ENCODE results near the gene TTC7B.
A peak's percentile ranks its signal among the peaks of the same experiment; 100 is the strongest.

TTC7B gene

GRCh38 chr14:90783344-90783743 lies 32.9 kb downstream of the TTC7B start:
- H3K4me3 ChIP-seq (ENCODE audit: severe bottlenecking), result no peak overlapping the region
- no peaks in the 10 kb centered on the region for H3K9me3 ChIP-seq (ENCODE audit: severe bottlenecking)
- no peak for TF ChIP-seq CTCF (IDR thresholded peaks at IDR 0.05; ENCODE audit: poor library complexity, severe bottlenecking)
- ATAC-seq (ENCODE audit: low read depth), result no peak
- peaks cover 3% of the 10 kb centered on the region for H3K4me1 ChIP-seq (ENCODE audit: insufficient read depth, poor library complexity, severe bottlenecking)
- peak; percentile 13 for DNase-seq (ENCODE audit: low spot score)
- peaks cover 22% of the 10 kb centered on the region for H3K36me3 ChIP-seq (ENCODE audit: low read depth)
- H3K27me3 ChIP-seq (ENCODE audit: insufficient read depth, poor library complexity, severe bottlenecking), result no peaks in the 10 kb centered on the region
- H3K27ac ChIP-seq (ENCODE audit: poor library complexity, severe bottlenecking), result no peak overlapping the region

GRCh38 chr14:90782892-90783291 lies 33.3 kb downstream of the TTC7B start:
- ATAC-seq (ENCODE audit: low read depth) (no peak), DNase-seq (ENCODE audit: low spot score) (peak; percentile 29)
- no peaks in the 10 kb centered on the region for H3K27me3 ChIP-seq (ENCODE audit: insufficient read depth, poor library complexity, severe bottlenecking)
- no peak overlapping the region for H3K27ac ChIP-seq (ENCODE audit: poor library complexity, severe bottlenecking)
- TF ChIP-seq CTCF (IDR thresholded peaks at IDR 0.05; ENCODE audit: poor library complexity, severe bottlenecking), result no peak
- H3K9me3 ChIP-seq (ENCODE audit: severe bottlenecking), result no peaks in the 10 kb centered on the region
- H3K4me1 ChIP-seq (ENCODE audit: insufficient read depth, poor library complexity, severe bottlenecking), result peaks cover 3% of the 10 kb centered on the region
- peaks cover 22% of the 10 kb centered on the region for H3K36me3 ChIP-seq (ENCODE audit: low read depth)
- H3K4me3 ChIP-seq (ENCODE audit: severe bottlenecking), result no peak overlapping the region

GRCh38 chr14:90781876-90782275 lies 34.4 kb downstream of the TTC7B start:
- Histone ChIP-seq H3K27me3 (ENCODE audit: insufficient read depth, poor library complexity, severe bottlenecking) (no peaks in the 10 kb centered on the region), H3K36me3 (ENCODE audit: low read depth) (peaks cover 22% of the 10 kb centered on the region), H3K4me1 (ENCODE audit: insufficient read depth, poor library complexity, severe bottlenecking) (peaks cover 3% of the 10 kb centered on the region), H3K4me3 (ENCODE audit: severe bottlenecking) (no peak overlapping the region), H3K9me3 (ENCODE audit: severe bottlenecking) (no peaks in the 10 kb centered on the region), H3K27ac (ENCODE audit: poor library complexity, severe bottlenecking) (no peak overlapping the region)
- TF ChIP-seq CTCF (IDR thresholded peaks at IDR 0.05; ENCODE audit: poor library complexity, severe bottlenecking), result no peak
- peak; percentile 32 for DNase-seq (ENCODE audit: low spot score)
- no peak for ATAC-seq (ENCODE audit: low read depth)

GRCh38 chr14:90781344-90781761 lies 34.9 kb downstream of the TTC7B start:
- Histone ChIP-seq H3K36me3 (ENCODE audit: low read depth) (peaks cover 22% of the 10 kb centered on the region), H3K9me3 (ENCODE audit: severe bottlenecking) (no peaks in the 10 kb centered on the region)
- no peak for TF ChIP-seq CTCF (IDR thresholded peaks at IDR 0.05; ENCODE audit: poor library complexity, severe bottlenecking)

GRCh38 chr14:90780519-90780918 lies 35.7 kb downstream of the TTC7B start:
- H3K27ac ChIP-seq (ENCODE audit: poor library complexity, severe bottlenecking), result no peak overlapping the region
- H3K9me3 ChIP-seq (ENCODE audit: severe bottlenecking), result no peaks in the 10 kb centered on the region
- ATAC-seq (ENCODE audit: low read depth) (no peak), DNase-seq (ENCODE audit: low spot score) (peak; percentile 62)
- peaks cover 26% of the 10 kb centered on the region for H3K36me3 ChIP-seq (ENCODE audit: low read depth)
- no peak overlapping the region for H3K4me3 ChIP-seq (ENCODE audit: severe bottlenecking)
- no peak for TF ChIP-seq CTCF (IDR thresholded peaks at IDR 0.05; ENCODE audit: poor library complexity, severe bottlenecking)
- H3K4me1 ChIP-seq (ENCODE audit: insufficient read depth, poor library complexity, severe bottlenecking), result peaks cover 3% of the 10 kb centered on the region
- H3K27me3 ChIP-seq (ENCODE audit: insufficient read depth, poor library complexity, severe bottlenecking), result no peaks in the 10 kb centered on the region

More at GRCh38 chr14:90781344-90781761, 34.9 kb downstream of the TTC7B start:
- H3K27me3 ChIP-seq (ENCODE audit: insufficient read depth, poor library complexity, severe bottlenecking), result no peaks in the 10 kb centered on the region
- peaks cover 3% of the 10 kb centered on the region for H3K4me1 ChIP-seq (ENCODE audit: insufficient read depth, poor library complexity, severe bottlenecking)
- DNase-seq (ENCODE audit: low spot score), result peak; percentile 59
- peak; percentile 93 for ATAC-seq (ENCODE audit: low read depth)
- no peak overlapping the region for H3K4me3 ChIP-seq (ENCODE audit: severe bottlenecking)
- H3K27ac ChIP-seq (ENCODE audit: poor library complexity, severe bottlenecking), result no peak overlapping the region

All from RWPE2 (cell line).